Activated CD4-positive, alpha-beta T cell treated with anti-CD3 and anti-CD28 coated beads, Interleukin-2, amount 10 ng/mL, durations not matched to agents 24 days and 14 days (primary cell): ENCODE data around the gene DVL1. TPM values are rescaled to one million over a fixed set of nuclear protein-coding genes. Genes with fewer than 3 reads are reported as not detected.
A peak's percentile ranks its signal among the peaks of the same experiment; 100 is the strongest.

ENCODE experiments used
- DNase-seq: peaks from one replicate; pipeline ENCODE4 v3.0.0; 2022
- H3K27ac Mint-ChIP-seq: one replicate; pipeline ENCODE4 v1.8.0; 2022; ENCODE audit warnings: mild to moderate bottlenecking, mixed read lengths
- H3K27me3 Mint-ChIP-seq: one replicate; pipeline ENCODE4 v1.8.0; 2022; ENCODE audit warnings: mixed read lengths
- H3K36me3 Mint-ChIP-seq: one replicate; pipeline ENCODE4 v1.8.0; 2022; ENCODE audit warnings: low read depth, mild to moderate bottlenecking, mixed read lengths
- H3K4me1 Mint-ChIP-seq: one replicate; pipeline ENCODE4 v1.8.0; 2021; ENCODE audit warnings: mixed read lengths
- H3K4me3 Mint-ChIP-seq: one replicate; pipeline ENCODE4 v1.8.0; 2022; ENCODE audit warnings: mild to moderate bottlenecking, moderate library complexity, mixed read lengths
- H3K9me3 Mint-ChIP-seq: one replicate; pipeline ENCODE4 v1.8.0; 2021; ENCODE audit warnings: mixed read lengths
- intact Hi-C: fragments of 100-400 bp; cut with micrococcal nuclease; formaldehyde crosslinking; loops from one replicate; pipeline ENCODE4 v1.15.1; 2023
- total RNA-seq: library from RNA; stranded (reverse); gene quantifications from 2 replicates; pipeline ENCODE4 v1.2.3, GENCODE V29; 2022

Gene DVL1
- total RNA-seq, 1 donor from 2014 or later = 65.9 TPM

DNA sequence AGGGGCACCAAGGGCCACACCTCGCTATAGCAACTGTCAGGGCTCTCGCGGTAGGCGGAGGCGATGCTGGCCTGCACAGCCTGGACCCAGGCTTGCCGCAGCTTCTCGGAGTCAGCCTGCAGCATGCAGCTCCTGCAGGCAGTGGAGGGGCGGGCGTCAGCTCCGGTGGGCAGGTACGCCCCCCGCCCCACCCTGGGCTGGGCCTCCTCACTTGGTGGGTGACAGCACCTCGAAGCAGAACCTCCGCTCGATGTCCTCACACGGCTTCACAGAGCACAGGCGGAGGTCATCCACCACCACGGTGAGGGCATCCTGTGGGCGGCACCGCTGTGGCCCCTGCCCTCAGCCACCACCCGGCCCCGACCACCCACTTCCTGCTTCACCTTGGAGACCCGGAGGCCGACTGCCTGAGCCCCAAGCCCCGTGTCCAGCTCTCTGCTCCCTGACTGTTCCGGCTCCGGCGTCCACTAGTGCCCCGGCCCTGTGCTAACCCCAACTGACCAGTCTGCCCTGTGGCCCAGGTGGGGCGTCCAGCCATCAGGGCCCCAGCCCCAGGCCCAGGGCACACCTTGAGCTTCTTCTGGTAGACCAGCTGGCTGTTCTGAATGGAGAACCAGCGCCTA is 51.3 kb downstream of the DVL1 start:
- H3K36me3 Mint-ChIP-seq = peaks cover 2% of the 10 kb centered on the region
- intact Hi-C loops = no loop called here
- DNase-seq = no peak
- H3K4me1 Mint-ChIP-seq = no peaks in the 10 kb centered on the region
- H3K9me3 Mint-ChIP-seq = no peaks in the 10 kb centered on the region
- H3K27me3 Mint-ChIP-seq = no peaks in the 10 kb centered on the region
- H3K27ac Mint-ChIP-seq = no peak overlapping the region
- H3K4me3 Mint-ChIP-seq = no peak overlapping the region

DNA sequence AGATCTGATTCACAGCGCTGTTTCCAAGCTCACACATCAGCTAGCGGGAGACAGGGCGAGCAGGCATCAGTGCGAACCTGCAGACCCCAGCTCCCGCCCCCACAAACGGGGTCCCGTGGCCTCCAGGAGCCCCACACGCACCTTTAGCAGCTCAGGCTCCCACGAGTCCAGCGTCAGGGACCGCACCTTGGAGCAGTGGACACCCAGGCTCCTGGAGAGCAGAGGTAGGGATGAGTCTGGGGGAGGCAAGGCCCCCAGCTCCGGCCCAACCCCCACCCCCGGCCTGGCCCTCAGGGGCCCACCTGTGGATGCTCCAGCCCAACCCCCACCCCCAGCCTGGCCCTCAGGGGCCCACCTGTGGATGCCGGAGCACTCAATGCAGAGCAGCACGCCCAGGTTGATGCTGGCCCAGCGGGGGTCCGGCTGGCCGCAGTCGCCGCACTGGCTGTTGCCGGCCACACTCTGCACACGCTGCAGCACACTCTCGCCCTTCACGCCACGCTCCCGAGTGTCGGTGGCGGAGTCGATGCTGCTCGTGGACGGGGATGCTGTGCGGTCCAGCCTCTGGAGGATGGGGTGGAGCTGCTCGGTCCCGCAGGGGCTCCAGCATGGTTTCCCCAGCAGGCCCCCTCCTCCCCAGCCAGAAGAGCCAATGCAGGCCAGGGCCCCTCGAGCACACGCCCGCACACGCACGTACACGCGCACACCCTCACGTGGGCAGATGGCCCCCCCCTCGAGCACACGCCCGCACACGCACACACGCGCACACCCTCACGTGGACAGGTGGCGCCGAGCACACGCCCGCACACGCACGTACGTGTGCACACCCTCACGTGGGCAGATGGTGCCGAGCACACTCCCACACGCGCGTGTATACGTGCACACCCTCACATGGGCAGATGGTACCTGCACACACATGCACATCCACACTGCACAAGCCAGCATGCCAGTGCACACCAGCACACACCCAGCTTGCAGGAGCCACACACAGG is 52.9 kb downstream of the DVL1 start:
- Mint-ChIP-seq H3K27ac (no peak overlapping the region), H3K4me1 (peaks cover 3% of the 10 kb centered on the region), H3K4me3 (no peak overlapping the region), H3K27me3 (no peaks in the 10 kb centered on the region), H3K9me3 (no peaks in the 10 kb centered on the region), H3K36me3 (peaks cover 2% of the 10 kb centered on the region)
- DNase-seq = no peak
- intact Hi-C loops = no loop called here

DNA sequence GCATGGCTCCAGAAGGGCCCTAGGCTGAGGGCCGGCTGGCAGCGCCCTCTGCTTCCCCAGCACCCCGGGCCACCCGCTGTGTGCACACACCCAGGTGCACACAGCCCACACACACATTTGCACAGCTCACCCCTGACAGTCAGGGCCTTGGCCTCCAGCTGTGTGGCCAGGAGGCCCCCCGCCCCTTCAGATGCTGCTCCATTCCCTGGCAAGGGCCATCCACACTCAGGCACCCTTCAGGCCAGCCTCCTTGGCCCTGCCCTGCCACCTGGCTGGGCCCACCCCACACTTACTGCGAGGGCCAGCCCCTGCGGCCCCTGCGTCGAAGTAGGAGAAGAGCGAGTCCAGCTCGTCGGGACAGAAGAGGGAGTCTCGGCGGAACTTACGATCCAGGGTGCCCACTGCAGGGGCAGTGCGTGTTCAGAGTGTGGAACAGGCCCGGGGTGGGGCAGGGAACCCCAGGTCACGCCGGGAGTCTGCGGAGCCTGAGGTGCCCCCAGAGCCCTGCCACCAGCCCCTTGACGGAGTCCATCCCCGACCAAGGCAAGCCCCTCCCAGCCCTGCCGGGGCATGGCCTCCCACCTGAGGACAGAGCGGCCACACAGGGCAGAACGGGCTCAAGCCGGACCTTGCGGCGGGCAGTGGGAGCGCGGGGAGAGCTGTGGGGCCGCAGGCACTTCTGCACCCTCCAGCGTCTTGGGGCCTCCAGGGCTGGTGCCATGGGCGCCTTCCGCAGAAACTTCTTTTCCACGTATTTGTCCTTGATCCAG is 53.9 kb downstream of the DVL1 start:
- Mint-ChIP-seq H3K36me3 (peaks cover 2% of the 10 kb centered on the region), H3K9me3 (no peaks in the 10 kb centered on the region), H3K27me3 (no peaks in the 10 kb centered on the region), H3K4me1 (peaks cover 3% of the 10 kb centered on the region), H3K27ac (no peak overlapping the region), H3K4me3 (no peak overlapping the region)
- intact Hi-C loops = no loop called here
- DNase-seq = no peak

GRCh38 chr1:1294250-1294890 is 54.8 kb downstream of the DVL1 start:
- peaks cover 2% of the 10 kb centered on the region for H3K36me3 Mint-ChIP-seq
- H3K27ac Mint-ChIP-seq = no peak overlapping the region
- no peaks in the 10 kb centered on the region for H3K27me3 Mint-ChIP-seq
- no peak overlapping the region for H3K4me3 Mint-ChIP-seq
- no peak for DNase-seq
- intact Hi-C loops = loop anchor here (5.0 kb wide), 1 partner anchor 262 kb away; no protein-coding TSS in a partner anchor
- peaks cover 4% of the 10 kb centered on the region for H3K4me1 Mint-ChIP-seq
- no peaks in the 10 kb centered on the region for H3K9me3 Mint-ChIP-seq

DNA sequence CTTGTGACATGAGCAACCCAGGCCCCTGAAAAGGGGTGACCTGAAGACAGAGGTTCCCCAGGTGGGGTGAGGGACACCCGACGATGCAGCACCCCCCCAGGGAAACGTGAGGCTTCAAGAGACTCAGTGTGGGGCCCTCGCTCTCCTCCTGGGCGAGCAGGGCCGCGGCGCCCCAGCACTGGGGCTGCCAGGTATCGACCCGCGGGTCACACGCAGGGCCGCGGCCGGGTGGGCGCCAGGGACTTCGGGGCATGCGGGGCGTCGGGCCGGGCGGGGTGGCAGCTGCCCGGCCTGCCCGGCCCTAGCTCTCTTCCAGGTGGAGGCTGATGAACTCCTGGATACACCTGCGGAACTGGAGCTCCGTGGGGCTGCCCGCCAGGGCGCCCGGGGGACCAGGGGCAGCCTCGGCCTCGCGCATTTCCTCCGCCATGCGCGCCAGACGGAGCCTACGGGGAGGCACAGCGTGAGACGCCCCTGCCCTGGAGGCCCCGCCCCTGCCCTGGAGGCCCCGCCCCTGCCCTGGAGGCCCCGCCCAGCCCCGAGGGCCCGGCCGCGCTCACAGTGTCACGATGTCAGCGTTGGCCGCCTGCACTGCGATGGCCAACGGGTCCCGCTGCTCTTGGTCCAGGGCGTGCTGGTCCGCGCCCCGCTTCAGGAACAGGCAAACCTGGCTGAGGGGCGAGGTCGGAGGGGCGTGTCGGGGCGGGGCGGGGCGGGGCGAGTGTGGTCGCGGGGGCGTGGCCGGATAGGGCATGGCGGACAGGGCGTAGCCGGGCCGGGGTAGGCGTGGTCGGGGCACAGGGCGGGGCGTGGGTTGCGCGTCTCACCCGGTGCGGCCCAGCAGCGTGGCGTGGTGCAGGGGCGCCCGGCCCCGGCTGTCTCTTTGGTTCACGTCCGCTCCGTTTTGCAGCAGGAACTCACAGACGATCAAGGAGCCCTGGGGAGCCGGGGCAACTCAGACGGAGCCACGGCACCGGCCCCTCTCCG is 55.7 kb downstream of the DVL1 start:
- Mint-ChIP-seq H3K36me3 (peaks cover 2% of the 10 kb centered on the region), H3K27me3 (no peaks in the 10 kb centered on the region), H3K4me1 (peaks cover 4% of the 10 kb centered on the region), H3K4me3 (no peak overlapping the region), H3K27ac (no peak overlapping the region), H3K9me3 (no peaks in the 10 kb centered on the region)
- intact Hi-C loops = loop anchor here (5.0 kb wide), 1 partner anchor 261 kb away; no protein-coding TSS in a partner anchor
- DNase-seq = no peak

- H3K27ac Mint-ChIP-seq = no peak overlapping the region
Measured at GRCh38 chr1:1292851-1293250, 56.4 kb downstream of the DVL1 start.

GRCh38 chr1:1292442-1292779 is 56.8 kb downstream of the DVL1 start:
- DNase-seq = no peak
- intact Hi-C loops = loop anchor here (5.0 kb wide), 1 partner anchor 260 kb away; no protein-coding TSS in a partner anchor
- Mint-ChIP-seq H3K9me3 (no peaks in the 10 kb centered on the region), H3K27ac (no peak overlapping the region), H3K4me1 (peaks cover 4% of the 10 kb centered on the region), H3K4me3 (no peak overlapping the region), H3K27me3 (no peaks in the 10 kb centered on the region), H3K36me3 (peaks cover 2% of the 10 kb centered on the region)

More at GRCh38 chr1:1292851-1293250, 56.4 kb downstream of the DVL1 start:
- H3K4me1 Mint-ChIP-seq = peaks cover 4% of the 10 kb centered on the region
- no peaks in the 10 kb centered on the region for H3K9me3 Mint-ChIP-seq
- no peaks in the 10 kb centered on the region for H3K27me3 Mint-ChIP-seq
- H3K36me3 Mint-ChIP-seq = peaks cover 2% of the 10 kb centered on the region
- no peak for DNase-seq
- H3K4me3 Mint-ChIP-seq = no peak overlapping the region
- intact Hi-C loops = loop anchor here (5.0 kb wide), 1 partner anchor 261 kb away; no protein-coding TSS in a partner anchor

- Mint-ChIP-seq H3K4me1 (peaks cover 4% of the 10 kb centered on the region), H3K27me3 (no peaks in the 10 kb centered on the region), H3K27ac (no peak overlapping the region), H3K4me3 (no peak overlapping the region), H3K9me3 (no peaks in the 10 kb centered on the region), H3K36me3 (peaks cover 2% of the 10 kb centered on the region)
- DNase-seq = peak; percentile 89
- intact Hi-C loops = loop anchor here (5.0 kb wide), 1 partner anchor 259 kb away; no protein-coding TSS in a partner anchor
Measured at GRCh38 chr1:1291548-1292441, 57.4 kb downstream of the DVL1 start.

DNA sequence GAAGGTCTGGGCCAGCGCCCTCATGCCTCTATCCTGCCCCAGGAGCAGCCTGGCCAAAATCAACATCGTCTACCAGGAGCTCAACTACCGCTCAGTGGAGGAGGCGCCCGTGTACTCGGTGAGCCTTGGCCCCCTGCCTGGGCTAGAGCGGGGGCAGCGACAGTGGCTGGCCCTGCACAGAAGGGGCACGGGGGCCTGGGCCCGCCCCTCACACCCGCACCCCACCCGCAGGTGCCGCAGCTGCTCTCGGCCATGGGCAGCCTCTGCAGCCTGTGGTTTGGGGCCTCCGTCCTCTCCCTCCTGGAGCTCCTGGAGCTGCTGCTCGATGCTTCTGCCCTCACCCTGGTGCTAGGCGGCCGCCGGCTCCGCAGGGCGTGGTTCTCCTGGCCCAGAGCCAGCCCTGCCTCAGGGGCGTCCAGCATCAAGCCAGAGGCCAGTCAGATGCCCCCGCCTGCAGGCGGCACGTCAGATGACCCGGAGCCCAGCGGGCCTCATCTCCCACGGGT is 58.1 kb downstream of the DVL1 start:
- H3K9me3 Mint-ChIP-seq = no peaks in the 10 kb centered on the region
- DNase-seq = no peak
- no peak overlapping the region for H3K27ac Mint-ChIP-seq
- no peaks in the 10 kb centered on the region for H3K27me3 Mint-ChIP-seq
- H3K36me3 Mint-ChIP-seq = peaks cover 2% of the 10 kb centered on the region
- intact Hi-C loops = loop anchor here (5.0 kb wide), 1 partner anchor 259 kb away; no protein-coding TSS in a partner anchor
- H3K4me3 Mint-ChIP-seq = no peak overlapping the region
- H3K4me1 Mint-ChIP-seq = peaks cover 4% of the 10 kb centered on the region

DNA sequence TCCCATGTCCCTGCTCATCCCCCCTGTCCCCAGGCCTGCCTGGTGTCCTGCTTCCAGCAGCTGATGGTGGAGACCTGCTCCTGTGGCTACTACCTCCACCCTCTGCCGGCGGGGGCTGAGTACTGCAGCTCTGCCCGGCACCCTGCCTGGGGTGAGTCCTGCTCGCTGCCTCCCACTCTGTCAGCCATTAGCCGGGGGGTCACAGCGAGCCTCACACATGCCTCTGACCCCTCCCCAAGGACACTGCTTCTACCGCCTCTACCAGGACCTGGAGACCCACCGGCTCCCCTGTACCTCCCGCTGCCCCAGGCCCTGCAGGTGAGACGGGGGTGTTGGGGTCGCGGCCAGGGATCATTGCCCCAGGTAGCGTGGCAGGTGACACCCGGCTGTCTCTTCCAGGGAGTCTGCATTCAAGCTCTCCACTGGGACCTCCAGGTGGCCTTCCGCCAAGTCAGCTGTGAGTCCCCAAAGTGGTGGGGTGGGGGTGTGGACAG is 58.9 kb downstream of the DVL1 start:
- Mint-ChIP-seq H3K36me3 (peaks cover 2% of the 10 kb centered on the region), H3K27me3 (no peaks in the 10 kb centered on the region), H3K4me1 (peaks cover 4% of the 10 kb centered on the region), H3K27ac (no peak overlapping the region), H3K9me3 (no peaks in the 10 kb centered on the region), H3K4me3 (no peak overlapping the region)
- intact Hi-C loops = loop anchor here (1.0 to 5.0 kb wide), 2 partner anchors 168 to 258 kb away; no protein-coding TSS in a partner anchor
- peak; percentile 93 for DNase-seq

DNA sequence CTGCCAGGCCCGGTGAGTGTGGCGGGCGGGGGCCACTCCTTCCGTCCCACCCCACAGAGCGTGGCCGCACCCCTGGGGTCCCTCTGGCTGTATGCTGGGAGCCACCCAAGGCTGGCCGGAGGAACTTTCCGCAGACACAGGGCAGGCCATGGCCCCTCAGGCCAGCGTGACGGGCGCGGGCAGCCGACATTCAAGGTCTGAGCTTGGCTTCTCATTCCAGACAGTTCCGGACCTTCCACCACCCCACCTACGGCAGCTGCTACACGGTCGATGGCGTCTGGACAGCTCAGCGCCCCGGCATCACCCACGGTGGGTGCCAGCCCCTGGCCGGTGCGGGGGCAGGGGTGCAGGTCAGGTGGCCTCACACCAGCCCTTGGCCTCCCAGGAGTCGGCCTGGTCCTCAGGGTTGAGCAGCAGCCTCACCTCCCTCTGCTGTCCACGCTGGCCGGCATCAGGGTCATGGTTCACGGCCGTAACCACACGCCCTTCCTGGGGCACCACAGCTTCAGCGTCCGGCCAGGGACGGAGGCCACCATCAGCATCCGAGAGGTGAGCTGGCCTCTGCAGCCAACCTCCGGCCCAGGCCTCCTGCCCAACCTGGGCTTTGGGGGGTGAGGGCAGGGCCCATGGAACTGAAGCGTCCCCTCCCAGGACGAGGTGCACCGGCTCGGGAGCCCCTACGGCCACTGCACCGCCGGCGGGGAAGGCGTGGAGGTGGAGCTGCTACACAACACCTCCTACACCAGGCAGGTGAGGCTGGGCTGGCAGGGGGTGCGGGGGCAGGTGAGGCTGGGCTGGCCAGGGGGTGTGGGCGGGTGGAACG is 61.7 kb downstream of the DVL1 start:
- no peaks in the 10 kb centered on the region for H3K27me3 Mint-ChIP-seq
- intact Hi-C loops = no loop called here
- no peak for DNase-seq
- no peak overlapping the region for H3K27ac Mint-ChIP-seq
- no peak overlapping the region for H3K4me3 Mint-ChIP-seq
- peaks cover 7% of the 10 kb centered on the region for H3K4me1 Mint-ChIP-seq
- H3K9me3 Mint-ChIP-seq = no peaks in the 10 kb centered on the region
- no peaks in the 10 kb centered on the region for H3K36me3 Mint-ChIP-seq
